Left ventricle myocardium superior (tissue), 1 donor: Measurements from ENCODE around the gene PRUNE2. TPM values are rescaled to one million over a fixed set of nuclear protein-coding genes. Genes with fewer than 3 reads are reported as not detected.

Experiments
- ATAC-seq: fragments of 200-7000 bp; cut with Tn5 transposase; one replicate; pipeline ENCODE4 v1.9.1; 2020; ENCODE audit warnings: mild to moderate bottlenecking, moderate library complexity
- DNase-seq: peaks from one replicate; pipeline ENCODE4 v3.0.0-alpha.2; 2020
- intact Hi-C: fragments of 100-400 bp; cut with micrococcal nuclease; formaldehyde crosslinking; loops from one replicate; pipeline ENCODE4 v1.11.0; 2022
- total RNA-seq: library from RNA; stranded (reverse); fragmentation: NEBNext Ultra II Directional; extraction: Animal tissue kit (Norgen Biotek cat#: 25700); gene quantifications from one replicate; pipeline ENCODE4 v1.2.1, GENCODE V29; 2021
- donor health status: DM: no; HTN: yes; CAD: no; lungs with severe emphysema.

Gene PRUNE2
- total RNA-seq, 1 donor from 2014 or later: 1.4 TPM

- DNase-seq: no peak
- ATAC-seq: no peak
Measured at GRCh38 chr9:76650692-76651091, 255.2 kb downstream of the PRUNE2 start.

GRCh38 chr9:76649894-76650293 is 256.0 kb downstream of the PRUNE2 start:
- no peak for DNase-seq
- intact Hi-C loops: no loop called here
- no peak for ATAC-seq

More at GRCh38 chr9:76650692-76651091, 255.2 kb downstream of the PRUNE2 start:
- intact Hi-C loops: no loop called here

- no peak for DNase-seq
- intact Hi-C loops: no loop called here
- ATAC-seq: no peak
Measured at GRCh38 chr9:76646249-76646648, 259.7 kb downstream of the PRUNE2 start.

- intact Hi-C loops: no loop called here
- DNase-seq (no peak), ATAC-seq (no peak)
Measured at GRCh38 chr9:76644647-76645250, 261.2 kb downstream of the PRUNE2 start.

GRCh38 chr9:76644171-76644570 is 261.7 kb downstream of the PRUNE2 start:
- DNase-seq: no peak
- intact Hi-C loops: no loop called here
- ATAC-seq: no peak

GRCh38 chr9:76643399-76644117 is 262.4 kb downstream of the PRUNE2 start:
- intact Hi-C loops: no loop called here
- ATAC-seq: peak; percentile 70
- DNase-seq: no peak

- no peak for ATAC-seq
- intact Hi-C loops: no loop called here
- no peak for DNase-seq
Measured at GRCh38 chr9:76642701-76643209, 263.2 kb downstream of the PRUNE2 start.

GRCh38 chr9:76642074-76642473 is 263.8 kb downstream of the PRUNE2 start:
- intact Hi-C loops: no loop called here
- no peak for DNase-seq

GRCh38 chr9:76638001-76638400 is 267.9 kb downstream of the PRUNE2 start:
- peak; percentile 43 for ATAC-seq
- intact Hi-C loops: no loop called here
- DNase-seq: no peak

More at GRCh38 chr9:76642074-76642473, 263.8 kb downstream of the PRUNE2 start:
- no peak for ATAC-seq

GRCh38 chr9:76637416-76637815 is 268.5 kb downstream of the PRUNE2 start:
- intact Hi-C loops: no loop called here
- DNase-seq: no peak

GRCh38 chr9:76634356-76635054 is 271.4 kb downstream of the PRUNE2 start:
- intact Hi-C loops: no loop called here
- ATAC-seq (no peak), DNase-seq (no peak)

More at GRCh38 chr9:76637416-76637815, 268.5 kb downstream of the PRUNE2 start:
- no peak for ATAC-seq

GRCh38 chr9:76630916-76631315 is 275.0 kb downstream of the PRUNE2 start:
- ATAC-seq: no peak
- intact Hi-C loops: no loop called here
- DNase-seq: no peak

- intact Hi-C loops: no loop called here
- ATAC-seq (no peak), DNase-seq (no peak)
Measured at GRCh38 chr9:76629205-76629990, 276.5 kb downstream of the PRUNE2 start.

GRCh38 chr9:76628155-76628554 is 277.8 kb downstream of the PRUNE2 start:
- DNase-seq: no peak
- no peak for ATAC-seq
- intact Hi-C loops: no loop called here

- DNase-seq (no peak), ATAC-seq (no peak)
- intact Hi-C loops: no loop called here
Measured at GRCh38 chr9:76626980-76627379, 278.9 kb downstream of the PRUNE2 start.

GRCh38 chr9:76626141-76626540 is 279.8 kb downstream of the PRUNE2 start:
- no peak for DNase-seq
- intact Hi-C loops: no loop called here

GRCh38 chr9:76624391-76625048 is 281.4 kb downstream of the PRUNE2 start:
- ATAC-seq (no peak), DNase-seq (no peak)
- intact Hi-C loops: no loop called here

More at GRCh38 chr9:76626141-76626540, 279.8 kb downstream of the PRUNE2 start:
- no peak for ATAC-seq

GRCh38 chr9:76620996-76621395 is 284.9 kb downstream of the PRUNE2 start:
- no peak for DNase-seq
- ATAC-seq: no peak
- intact Hi-C loops: no loop called here

GRCh38 chr9:76620581-76620980 is 285.3 kb downstream of the PRUNE2 start:
- ATAC-seq (no peak), DNase-seq (no peak)
- intact Hi-C loops: no loop called here
